CD4-positive, alpha-beta T cell treated with Interleukin-10 for 1 hour (primary cell): ENCODE data around the gene MBNL1.

Source experiments
- DNase-seq: peaks from one replicate; pipeline ENCODE4 v3.0.0-alpha.2; 2020

MBNL1 gene

GRCh38 chr3:152499791-152500385, 231.2 kb downstream of the MBNL1 start:
- DNase-seq: no peak

GRCh38 chr3:152505926-152506325, 237.2 kb downstream of the MBNL1 start:
- no peak for DNase-seq

GRCh38 chr3:152508705-152509104, 240.0 kb downstream of the MBNL1 start:
- no peak for DNase-seq

- no peak for DNase-seq
Measured at GRCh38 chr3:152511904-152512303, 243.2 kb downstream of the MBNL1 start.

- DNase-seq: no peak
Measured at GRCh38 chr3:152513301-152513960, 244.7 kb downstream of the MBNL1 start.
